ENCODE results near the gene CMTM7. TPM values are rescaled to one million over a fixed set of nuclear protein-coding genes. Genes with fewer than 3 reads are reported as not detected.
"Not testable (repeated sequence)": the region's sequence is repeated elsewhere in the genome, so short reads cannot be mapped to it uniquely, and the experiment has no call there.

Gene CMTM7
- total RNA-seq, 1 donor from 2014 or later: 11.0 TPM

- peak in 1 of 2 donors; percentile 64 for DNase-seq (ENCODE audit: extremely low spot score in 2 of 2)
- Histone ChIP-seq H3K4me1 (peaks cover 5% of the 10 kb centered on the region), H3K27ac (no peak overlapping the region), H3K27me3 (no peaks in the 10 kb centered on the region), H3K4me3 (no peak overlapping the region), H3K9me3 (no peaks in the 10 kb centered on the region), H3K36me3 (no peaks in the 10 kb centered on the region)
- intact Hi-C loops (cut with DNase I): no loop called here
- no peak for TF ChIP-seq POLR2AphosphoS5 (IDR thresholded peaks at IDR 0.05; ENCODE audit: insufficient read depth in 1 of 2, low read depth in 1 of 2)
- TF ChIP-seq, protein P1, sequence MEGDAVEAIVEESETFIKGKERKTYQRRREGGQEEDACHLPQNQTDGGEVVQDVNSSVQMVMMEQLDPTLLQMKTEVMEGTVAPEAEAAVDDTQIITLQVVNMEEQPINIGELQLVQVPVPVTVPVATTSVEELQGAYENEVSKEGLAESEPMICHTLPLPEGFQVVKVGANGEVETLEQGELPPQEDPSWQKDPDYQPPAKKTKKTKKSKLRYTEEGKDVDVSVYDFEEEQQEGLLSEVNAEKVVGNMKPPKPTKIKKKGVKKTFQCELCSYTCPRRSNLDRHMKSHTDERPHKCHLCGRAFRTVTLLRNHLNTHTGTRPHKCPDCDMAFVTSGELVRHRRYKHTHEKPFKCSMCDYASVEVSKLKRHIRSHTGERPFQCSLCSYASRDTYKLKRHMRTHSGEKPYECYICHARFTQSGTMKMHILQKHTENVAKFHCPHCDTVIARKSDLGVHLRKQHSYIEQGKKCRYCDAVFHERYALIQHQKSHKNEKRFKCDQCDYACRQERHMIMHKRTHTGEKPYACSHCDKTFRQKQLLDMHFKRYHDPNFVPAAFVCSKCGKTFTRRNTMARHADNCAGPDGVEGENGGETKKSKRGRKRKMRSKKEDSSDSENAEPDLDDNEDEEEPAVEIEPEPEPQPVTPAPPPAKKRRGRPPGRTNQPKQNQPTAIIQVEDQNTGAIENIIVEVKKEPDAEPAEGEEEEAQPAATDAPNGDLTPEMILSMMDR (IDR thresholded peaks at IDR 0.05): no peak
- TF ChIP-seq POLR2A (IDR thresholded peaks at IDR 0.05): no peak
Measured at GRCh38 chr3:32436816-32437189, 45.1 kb downstream of the CMTM7 start.

DNA sequence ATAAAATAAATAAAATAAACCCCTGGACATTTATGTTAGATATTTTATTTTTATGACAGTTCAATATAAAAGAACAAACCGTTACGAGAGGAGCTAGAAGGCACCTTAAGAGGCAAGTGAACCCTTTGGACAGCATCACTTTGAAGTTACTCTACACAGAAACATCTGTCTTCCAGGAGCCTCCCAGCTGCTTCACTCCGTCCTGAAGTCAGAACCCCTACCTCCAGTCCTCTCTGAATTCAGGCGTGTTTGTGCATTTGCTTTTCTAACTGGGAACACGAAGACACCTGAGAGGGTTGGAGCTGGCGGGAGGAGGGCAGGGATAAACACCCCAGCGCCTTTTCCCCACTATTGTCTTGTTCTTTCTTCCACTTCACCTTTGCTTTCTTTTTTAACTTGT, 46.2 kb downstream of the CMTM7 start:
- TF ChIP-seq, protein P1 (IDR thresholded peaks at IDR 0.05): no peak
- Histone ChIP-seq H3K27ac (no peak overlapping the region), H3K9me3 (no peaks in the 10 kb centered on the region), H3K36me3 (no peaks in the 10 kb centered on the region), H3K4me3 (no peak overlapping the region), H3K4me1 (no peaks in the 10 kb centered on the region), H3K27me3 (no peaks in the 10 kb centered on the region)
- DNase-seq (ENCODE audit: extremely low spot score in 2 of 2): peak; percentile 28 to 34
- intact Hi-C loops (cut with DNase I): no loop called here

GRCh38 chr3:32438596-32439344, 47.1 kb downstream of the CMTM7 start:
- peak; percentile 25 for DNase-seq (ENCODE audit: extremely low spot score in 2 of 2)
- no peak for TF ChIP-seq POLR2A (IDR thresholded peaks at IDR 0.05)
- TF ChIP-seq, protein P1 (IDR thresholded peaks at IDR 0.05): no peak
- no peak for TF ChIP-seq POLR2AphosphoS5 (IDR thresholded peaks at IDR 0.05; ENCODE audit: insufficient read depth in 1 of 2, low read depth in 1 of 2)
- Histone ChIP-seq H3K27me3 (no peaks in the 10 kb centered on the region), H3K36me3 (no peaks in the 10 kb centered on the region), H3K4me3 (no peak overlapping the region), H3K27ac (no peak overlapping the region), H3K9me3 (no peaks in the 10 kb centered on the region), H3K4me1 (no peaks in the 10 kb centered on the region)
- intact Hi-C loops (cut with DNase I): no loop called here

- not testable (repeated sequence) for H3K27ac ChIP-seq
Measured at GRCh38 chr3:32439421-32439820, 47.8 kb downstream of the CMTM7 start.

DNA sequence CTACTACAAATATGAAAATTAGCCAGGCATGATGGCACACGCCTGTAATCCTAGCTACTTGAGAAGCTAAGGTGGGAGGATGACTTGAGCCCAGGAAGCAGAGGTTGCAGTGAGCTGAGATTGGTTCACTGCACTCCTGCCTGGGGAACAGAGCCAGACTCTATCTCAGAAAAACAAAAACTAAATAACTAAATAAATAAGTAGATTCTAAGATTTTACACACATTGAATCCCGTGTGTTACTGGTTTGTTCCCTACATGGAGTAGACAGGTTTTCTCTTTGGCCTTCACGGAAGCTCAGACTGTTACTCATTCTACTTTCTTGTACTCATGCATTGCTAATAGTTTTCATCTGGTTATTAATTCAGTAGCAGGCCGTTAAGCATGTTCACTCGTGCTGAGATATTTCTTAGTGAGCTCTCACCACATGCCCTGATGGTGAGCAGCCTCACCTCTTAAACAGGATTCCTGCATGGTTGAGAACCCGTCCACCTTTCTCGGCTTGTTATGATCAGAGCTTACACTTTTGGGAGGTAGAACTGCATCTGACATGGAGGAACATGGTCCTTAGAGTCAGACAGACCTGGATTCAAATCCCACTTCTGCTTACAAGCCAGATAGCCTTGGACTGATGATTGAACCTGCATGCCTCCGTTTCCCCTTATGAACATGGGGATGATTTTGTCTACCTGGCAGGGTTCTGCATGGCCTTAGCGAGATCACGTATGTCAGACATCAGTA, 49.1 kb downstream of the CMTM7 start:
- intact Hi-C loops (cut with DNase I): no loop called here
- H3K27ac ChIP-seq: no peak overlapping the region
- TF ChIP-seq, protein P1 (IDR thresholded peaks at IDR 0.05): no peak
- no peak for TF ChIP-seq POLR2A (IDR thresholded peaks at IDR 0.05)
- no peaks in the 10 kb centered on the region for H3K27me3 ChIP-seq
- no peaks in the 10 kb centered on the region for H3K9me3 ChIP-seq
- no peak overlapping the region for H3K4me3 ChIP-seq
- DNase-seq (ENCODE audit: extremely low spot score in 2 of 2): peak; percentile 37 to 58
- no peaks in the 10 kb centered on the region for H3K4me1 ChIP-seq
- no peaks in the 10 kb centered on the region for H3K36me3 ChIP-seq

More at GRCh38 chr3:32439421-32439820, 47.8 kb downstream of the CMTM7 start:
- H3K4me1 ChIP-seq; H3K4me3 ChIP-seq; H3K27me3 ChIP-seq; H3K36me3 ChIP-seq; intact Hi-C loops (cut with DNase I); H3K9me3 ChIP-seq: not testable (repeated sequence)
- peak in 1 of 2 donors; percentile 10 for DNase-seq (ENCODE audit: extremely low spot score in 2 of 2)
